T-helper 2 cell treated with Interferon-gamma antibody and Interleukin-4, amounts not matched to agents 5 μg/mL and 100 μg/mL, for 36 hours (primary cell): ENCODE results near the gene NKX3-2.

ENCODE experiments used
- DNase-seq: peaks from one replicate; pipeline ENCODE4 v3.0.0; 2021; ENCODE audit warnings: low spot score
- H3K27ac Mint-ChIP-seq: one replicate; pipeline ENCODE4 v1.8.0; 2021; ENCODE audit warnings: mild to moderate bottlenecking, mixed read lengths
- H3K27me3 Mint-ChIP-seq: one replicate; pipeline ENCODE4 v1.8.0; 2021; ENCODE audit warnings: low read depth, mixed read lengths
- H3K36me3 Mint-ChIP-seq: one replicate; pipeline ENCODE4 v1.8.0; 2021; ENCODE audit warnings: low read depth, mixed read lengths
- H3K4me1 Mint-ChIP-seq: one replicate; pipeline ENCODE4 v1.8.0; 2021; ENCODE audit warnings: low read depth, mixed read lengths
- H3K4me3 Mint-ChIP-seq: one replicate; pipeline ENCODE4 v1.8.0; 2022; ENCODE audit warnings: mild to moderate bottlenecking, moderate library complexity, mixed read lengths
- H3K9me3 Mint-ChIP-seq: one replicate; pipeline ENCODE4 v1.8.0; 2021; ENCODE audit warnings: mixed read lengths

Gene NKX3-2

GRCh38 chr4:13531625-13531998 lies 12.7 kb downstream of the NKX3-2 start:
- peaks cover 4% of the 10 kb centered on the region for H3K36me3 Mint-ChIP-seq
- DNase-seq, result no peak
- no peak overlapping the region for H3K27ac Mint-ChIP-seq
- no peak overlapping the region for H3K4me3 Mint-ChIP-seq
- peaks cover 97% of the 10 kb centered on the region for H3K27me3 Mint-ChIP-seq
- H3K4me1 Mint-ChIP-seq, result peaks cover 14% of the 10 kb centered on the region
- peaks cover 2% of the 10 kb centered on the region for H3K9me3 Mint-ChIP-seq

GRCh38 chr4:13530823-13531624 lies 13.3 kb downstream of the NKX3-2 start:
- H3K4me1 Mint-ChIP-seq, result peaks cover 12% of the 10 kb centered on the region
- H3K4me3 Mint-ChIP-seq, result no peak overlapping the region
- DNase-seq, result no peak
- H3K27ac Mint-ChIP-seq, result peak overlapping the region; percentile 23
- no peaks in the 10 kb centered on the region for H3K9me3 Mint-ChIP-seq
- H3K27me3 Mint-ChIP-seq, result peaks cover 97% of the 10 kb centered on the region
- H3K36me3 Mint-ChIP-seq, result peaks cover 4% of the 10 kb centered on the region

GRCh38 chr4:13529128-13529919 lies 15.0 kb downstream of the NKX3-2 start:
- Mint-ChIP-seq H3K4me3 (peak overlapping the region; percentile 26), H3K27ac (peak overlapping the region; percentile 69)

GRCh38 chr4:13528821-13529127 lies 15.5 kb downstream of the NKX3-2 start:
- Mint-ChIP-seq H3K27me3 (peaks cover 95% of the 10 kb centered on the region), H3K27ac (peak overlapping the region; percentile 69), H3K4me1 (peaks cover 12% of the 10 kb centered on the region), H3K4me3 (peak overlapping the region; percentile 26), H3K9me3 (peaks cover 4% of the 10 kb centered on the region), H3K36me3 (peaks cover 4% of the 10 kb centered on the region)
- DNase-seq, result no peak

More at GRCh38 chr4:13529128-13529919, 15.0 kb downstream of the NKX3-2 start:
- no peak for DNase-seq
- H3K36me3 Mint-ChIP-seq, result peaks cover 4% of the 10 kb centered on the region
- H3K4me1 Mint-ChIP-seq, result peaks cover 12% of the 10 kb centered on the region
- H3K9me3 Mint-ChIP-seq, result peaks cover 4% of the 10 kb centered on the region
- H3K27me3 Mint-ChIP-seq, result peaks cover 95% of the 10 kb centered on the region

GRCh38 chr4:13527981-13528820 lies 16.1 kb downstream of the NKX3-2 start:
- no peak for DNase-seq
- H3K27ac Mint-ChIP-seq, result peak overlapping the region; percentile 36

GRCh38 chr4:13527192-13527980 lies 16.9 kb downstream of the NKX3-2 start:
- peak overlapping the region; percentile 51 for H3K4me3 Mint-ChIP-seq
- H3K4me1 Mint-ChIP-seq, result peaks cover 13% of the 10 kb centered on the region
- peaks cover 4% of the 10 kb centered on the region for H3K36me3 Mint-ChIP-seq
- no peak for DNase-seq
- H3K9me3 Mint-ChIP-seq, result peaks cover 4% of the 10 kb centered on the region
- peaks cover 93% of the 10 kb centered on the region for H3K27me3 Mint-ChIP-seq
- peak overlapping the region; percentile 20 for H3K27ac Mint-ChIP-seq

More at GRCh38 chr4:13527981-13528820, 16.1 kb downstream of the NKX3-2 start:
- H3K36me3 Mint-ChIP-seq, result peaks cover 4% of the 10 kb centered on the region
- H3K27me3 Mint-ChIP-seq, result peaks cover 93% of the 10 kb centered on the region
- peaks cover 4% of the 10 kb centered on the region for H3K9me3 Mint-ChIP-seq
- H3K4me1 Mint-ChIP-seq, result peaks cover 12% of the 10 kb centered on the region
- H3K4me3 Mint-ChIP-seq, result peak overlapping the region; percentile 26

GRCh38 chr4:13526658-13527057 lies 17.6 kb downstream of the NKX3-2 start:
- H3K4me1 Mint-ChIP-seq, result peaks cover 13% of the 10 kb centered on the region
- no peak overlapping the region for H3K27ac Mint-ChIP-seq
- no peak overlapping the region for H3K4me3 Mint-ChIP-seq
- no peak for DNase-seq
- peaks cover 95% of the 10 kb centered on the region for H3K27me3 Mint-ChIP-seq
- peaks cover 4% of the 10 kb centered on the region for H3K36me3 Mint-ChIP-seq
- H3K9me3 Mint-ChIP-seq, result peaks cover 4% of the 10 kb centered on the region

GRCh38 chr4:13525606-13526281 lies 18.6 kb downstream of the NKX3-2 start:
- Mint-ChIP-seq H3K27ac (no peak overlapping the region), H3K27me3 (peaks cover 93% of the 10 kb centered on the region), H3K4me3 (no peak overlapping the region), H3K36me3 (no peaks in the 10 kb centered on the region), H3K4me1 (peaks cover 11% of the 10 kb centered on the region), H3K9me3 (peaks cover 4% of the 10 kb centered on the region)
- DNase-seq, result no peak

GRCh38 chr4:13524504-13525243 lies 19.6 kb downstream of the NKX3-2 start:
- Mint-ChIP-seq H3K4me1 (peaks cover 11% of the 10 kb centered on the region), H3K36me3 (no peaks in the 10 kb centered on the region), H3K9me3 (peaks cover 4% of the 10 kb centered on the region), H3K27me3 (peaks cover 87% of the 10 kb centered on the region), H3K27ac (no peak overlapping the region), H3K4me3 (no peak overlapping the region)
- no peak for DNase-seq

- H3K27me3 Mint-ChIP-seq, result peaks cover 86% of the 10 kb centered on the region
Measured at GRCh38 chr4:13523591-13524503, 20.5 kb downstream of the NKX3-2 start.

GRCh38 chr4:13523105-13523477 lies 21.2 kb downstream of the NKX3-2 start:
- peaks cover 4% of the 10 kb centered on the region for H3K4me1 Mint-ChIP-seq
- H3K27ac Mint-ChIP-seq, result no peak overlapping the region
- H3K9me3 Mint-ChIP-seq, result peaks cover 4% of the 10 kb centered on the region
- DNase-seq, result no peak
- H3K36me3 Mint-ChIP-seq, result no peaks in the 10 kb centered on the region
- H3K4me3 Mint-ChIP-seq, result no peak overlapping the region
- H3K27me3 Mint-ChIP-seq, result peaks cover 80% of the 10 kb centered on the region

More at GRCh38 chr4:13523591-13524503, 20.5 kb downstream of the NKX3-2 start:
- no peak for DNase-seq
- H3K36me3 Mint-ChIP-seq, result no peaks in the 10 kb centered on the region
- peaks cover 4% of the 10 kb centered on the region for H3K9me3 Mint-ChIP-seq
- no peak overlapping the region for H3K27ac Mint-ChIP-seq
- H3K4me1 Mint-ChIP-seq, result peaks cover 10% of the 10 kb centered on the region
- H3K4me3 Mint-ChIP-seq, result no peak overlapping the region
